ENCODE measurements around the gene TARS1. TPM values are rescaled to one million over a fixed set of nuclear protein-coding genes. Genes with fewer than 3 reads are reported as not detected.
A peak's percentile ranks its signal among the peaks of the same experiment; 100 is the strongest.

Gene TARS1
- total RNA-seq, 1 experiment from 2014 or later, result 304 TPM

DNA sequence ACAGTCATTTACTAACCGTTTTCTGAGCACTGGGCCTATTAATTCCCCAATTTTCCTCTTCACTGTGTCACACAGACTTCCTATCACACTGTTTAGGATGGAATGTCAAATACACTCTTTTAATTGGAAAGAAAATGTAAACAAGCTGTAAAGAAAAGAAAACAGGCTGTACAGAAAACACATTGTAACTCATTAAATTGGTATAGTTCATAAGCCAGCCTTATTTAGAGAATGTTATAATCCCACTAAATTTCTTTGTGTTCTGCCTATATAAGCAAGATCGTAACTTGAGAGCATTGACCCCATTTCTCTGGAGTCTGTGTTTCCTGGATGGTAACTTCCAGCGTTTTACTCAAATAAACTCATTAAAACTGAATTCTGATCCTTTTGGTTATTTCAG is 46.5 kb downstream of the TARS1 start:
- H3K27me3 Mint-ChIP-seq (ENCODE audit: low read depth), result peaks cover 9% of the 10 kb centered on the region
- H3K9me3 Mint-ChIP-seq, result peaks cover 17% of the 10 kb centered on the region
- ChIA-PET POLR2A (no interaction called here), CTCF (no interaction called here)
- no peak overlapping the region for H3K4me3 Mint-ChIP-seq
- DNase-seq (ENCODE audit: low spot score), result no peak
- no peak for ATAC-seq
- no peak overlapping the region; the same call in 1 of the 2 replicates for H3K27ac Mint-ChIP-seq
- H3K4me1 Mint-ChIP-seq, result peaks cover 74% of the 10 kb centered on the region
- H3K36me3 Mint-ChIP-seq, result peaks cover 6% of the 10 kb centered on the region
- TF ChIP-seq OVOL2 (CRISPR knock-in tag; IDR thresholded peaks at IDR 0.05; ENCODE audit: borderline replicate concordance) (no peak), ATF2 (CRISPR knock-in tag; IDR thresholded peaks at IDR 0.05; ENCODE audit: borderline replicate concordance, low read depth) (no peak), ZNF232 (CRISPR knock-in tag; IDR thresholded peaks at IDR 0.05) (no peak), ATF6 (CRISPR knock-in tag; IDR thresholded peaks at IDR 0.05) (no peak), NFATC4 (CRISPR knock-in tag; IDR thresholded peaks at IDR 0.05) (no peak)
- TF ChIP-seq, protein P1, sequence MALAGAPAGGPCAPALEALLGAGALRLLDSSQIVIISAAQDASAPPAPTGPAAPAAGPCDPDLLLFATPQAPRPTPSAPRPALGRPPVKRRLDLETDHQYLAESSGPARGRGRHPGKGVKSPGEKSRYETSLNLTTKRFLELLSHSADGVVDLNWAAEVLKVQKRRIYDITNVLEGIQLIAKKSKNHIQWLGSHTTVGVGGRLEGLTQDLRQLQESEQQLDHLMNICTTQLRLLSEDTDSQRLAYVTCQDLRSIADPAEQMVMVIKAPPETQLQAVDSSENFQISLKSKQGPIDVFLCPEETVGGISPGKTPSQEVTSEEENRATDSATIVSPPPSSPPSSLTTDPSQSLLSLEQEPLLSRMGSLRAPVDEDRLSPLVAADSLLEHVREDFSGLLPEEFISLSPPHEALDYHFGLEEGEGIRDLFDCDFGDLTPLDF (CRISPR knock-in tag; IDR thresholded peaks at IDR 0.05), result no peak

GRCh38 chr5:33488558-33489355 is 48.0 kb downstream of the TARS1 start:
- DNase-seq (ENCODE audit: low spot score), result no peak
- peaks cover 6% of the 10 kb centered on the region for H3K36me3 Mint-ChIP-seq
- H3K27me3 Mint-ChIP-seq (ENCODE audit: low read depth), result peaks cover 3% of the 10 kb centered on the region; the same call in 1 of the 2 replicates
- H3K9me3 Mint-ChIP-seq, result peaks cover 19% of the 10 kb centered on the region
- H3K4me1 Mint-ChIP-seq, result peaks cover 62% of the 10 kb centered on the region
- ChIA-PET CTCF (interaction anchor here (1.7 kb wide), 1 partner anchor 100 kb away, joined by 6 read pairs; no protein-coding TSS in a partner anchor), POLR2A (interaction anchor here (0.5 to 1.0 kb wide), 2 partner anchors 46 to 317 kb away, joined by 3 to 5 read pairs; no protein-coding TSS in a partner anchor)
- ATAC-seq, result peak; percentile 45
- H3K27ac Mint-ChIP-seq, result peak overlapping the region; percentile 12; the same call in 1 of the 2 replicates
- H3K4me3 Mint-ChIP-seq, result no peak overlapping the region
- no peak for TF ChIP-seq SP1 (CRISPR knock-in tag; conservative IDR thresholded peaks at IDR 0.05)
- TF ChIP-seq MYBL2 (CRISPR knock-in tag; IDR thresholded peaks at IDR 0.05), result no peak
- TF ChIP-seq E2F5 (CRISPR knock-in tag; IDR thresholded peaks at IDR 0.05), result no peak
- no peak for TF ChIP-seq MXD4 (CRISPR knock-in tag; IDR thresholded peaks at IDR 0.05; ENCODE audit: borderline replicate concordance)
- TF ChIP-seq SMAD4 (CRISPR knock-in tag; IDR thresholded peaks at IDR 0.05), result no peak
- no peak for TF ChIP-seq NR2C2 (CRISPR knock-in tag; IDR thresholded peaks at IDR 0.05)
- TF ChIP-seq PRRX2 (CRISPR knock-in tag; IDR thresholded peaks at IDR 0.05), result no peak
- no peak for TF ChIP-seq FOXP1 (CRISPR knock-in tag; IDR thresholded peaks at IDR 0.05; ENCODE audit: borderline replicate concordance)
- TF ChIP-seq IRF2 (CRISPR knock-in tag; IDR thresholded peaks at IDR 0.05; ENCODE audit: borderline replicate concordance, low read depth), result no peak
- TF ChIP-seq ZNF396 (CRISPR knock-in tag; IDR thresholded peaks at IDR 0.05; ENCODE audit: borderline replicate concordance), result no peak
- TF ChIP-seq NR3C1 (CRISPR knock-in tag; conservative IDR thresholded peaks at IDR 0.05; ENCODE audit: low read depth), result no peak
- TF ChIP-seq, protein P2, sequence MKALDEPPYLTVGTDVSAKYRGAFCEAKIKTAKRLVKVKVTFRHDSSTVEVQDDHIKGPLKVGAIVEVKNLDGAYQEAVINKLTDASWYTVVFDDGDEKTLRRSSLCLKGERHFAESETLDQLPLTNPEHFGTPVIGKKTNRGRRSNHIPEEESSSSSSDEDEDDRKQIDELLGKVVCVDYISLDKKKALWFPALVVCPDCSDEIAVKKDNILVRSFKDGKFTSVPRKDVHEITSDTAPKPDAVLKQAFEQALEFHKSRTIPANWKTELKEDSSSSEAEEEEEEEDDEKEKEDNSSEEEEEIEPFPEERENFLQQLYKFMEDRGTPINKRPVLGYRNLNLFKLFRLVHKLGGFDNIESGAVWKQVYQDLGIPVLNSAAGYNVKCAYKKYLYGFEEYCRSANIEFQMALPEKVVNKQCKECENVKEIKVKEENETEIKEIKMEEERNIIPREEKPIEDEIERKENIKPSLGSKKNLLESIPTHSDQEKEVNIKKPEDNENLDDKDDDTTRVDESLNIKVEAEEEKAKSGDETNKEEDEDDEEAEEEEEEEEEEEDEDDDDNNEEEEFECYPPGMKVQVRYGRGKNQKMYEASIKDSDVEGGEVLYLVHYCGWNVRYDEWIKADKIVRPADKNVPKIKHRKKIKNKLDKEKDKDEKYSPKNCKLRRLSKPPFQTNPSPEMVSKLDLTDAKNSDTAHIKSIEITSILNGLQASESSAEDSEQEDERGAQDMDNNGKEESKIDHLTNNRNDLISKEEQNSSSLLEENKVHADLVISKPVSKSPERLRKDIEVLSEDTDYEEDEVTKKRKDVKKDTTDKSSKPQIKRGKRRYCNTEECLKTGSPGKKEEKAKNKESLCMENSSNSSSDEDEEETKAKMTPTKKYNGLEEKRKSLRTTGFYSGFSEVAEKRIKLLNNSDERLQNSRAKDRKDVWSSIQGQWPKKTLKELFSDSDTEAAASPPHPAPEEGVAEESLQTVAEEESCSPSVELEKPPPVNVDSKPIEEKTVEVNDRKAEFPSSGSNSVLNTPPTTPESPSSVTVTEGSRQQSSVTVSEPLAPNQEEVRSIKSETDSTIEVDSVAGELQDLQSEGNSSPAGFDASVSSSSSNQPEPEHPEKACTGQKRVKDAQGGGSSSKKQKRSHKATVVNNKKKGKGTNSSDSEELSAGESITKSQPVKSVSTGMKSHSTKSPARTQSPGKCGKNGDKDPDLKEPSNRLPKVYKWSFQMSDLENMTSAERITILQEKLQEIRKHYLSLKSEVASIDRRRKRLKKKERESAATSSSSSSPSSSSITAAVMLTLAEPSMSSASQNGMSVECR (CRISPR knock-in tag; IDR thresholded peaks at IDR 0.05; ENCODE audit: borderline replicate concordance), result no peak
- no peak for TF ChIP-seq ETV6 (CRISPR knock-in tag; IDR thresholded peaks at IDR 0.05)
- no peak for TF ChIP-seq GRHL2 (CRISPR knock-in tag; IDR thresholded peaks at IDR 0.05; ENCODE audit: insufficient replicate concordance, severe bottlenecking)
- TF ChIP-seq ZMAT4 (CRISPR knock-in tag; IDR thresholded peaks at IDR 0.05), result no peak

Measured in WTC11 (cell line).